DMS 273 (cell line): Measurements from ENCODE around the gene PCDHAC2.
A peak's percentile ranks its signal among the peaks of the same experiment; 100 is the strongest.

Experiments used
- DNase-seq: peaks from one replicate; lab custom pipeline; 2025; ENCODE audit not compliant: unreplicated experiment; lab: John Stamatoyannopoulos, UW

PCDHAC2 gene, protein sequence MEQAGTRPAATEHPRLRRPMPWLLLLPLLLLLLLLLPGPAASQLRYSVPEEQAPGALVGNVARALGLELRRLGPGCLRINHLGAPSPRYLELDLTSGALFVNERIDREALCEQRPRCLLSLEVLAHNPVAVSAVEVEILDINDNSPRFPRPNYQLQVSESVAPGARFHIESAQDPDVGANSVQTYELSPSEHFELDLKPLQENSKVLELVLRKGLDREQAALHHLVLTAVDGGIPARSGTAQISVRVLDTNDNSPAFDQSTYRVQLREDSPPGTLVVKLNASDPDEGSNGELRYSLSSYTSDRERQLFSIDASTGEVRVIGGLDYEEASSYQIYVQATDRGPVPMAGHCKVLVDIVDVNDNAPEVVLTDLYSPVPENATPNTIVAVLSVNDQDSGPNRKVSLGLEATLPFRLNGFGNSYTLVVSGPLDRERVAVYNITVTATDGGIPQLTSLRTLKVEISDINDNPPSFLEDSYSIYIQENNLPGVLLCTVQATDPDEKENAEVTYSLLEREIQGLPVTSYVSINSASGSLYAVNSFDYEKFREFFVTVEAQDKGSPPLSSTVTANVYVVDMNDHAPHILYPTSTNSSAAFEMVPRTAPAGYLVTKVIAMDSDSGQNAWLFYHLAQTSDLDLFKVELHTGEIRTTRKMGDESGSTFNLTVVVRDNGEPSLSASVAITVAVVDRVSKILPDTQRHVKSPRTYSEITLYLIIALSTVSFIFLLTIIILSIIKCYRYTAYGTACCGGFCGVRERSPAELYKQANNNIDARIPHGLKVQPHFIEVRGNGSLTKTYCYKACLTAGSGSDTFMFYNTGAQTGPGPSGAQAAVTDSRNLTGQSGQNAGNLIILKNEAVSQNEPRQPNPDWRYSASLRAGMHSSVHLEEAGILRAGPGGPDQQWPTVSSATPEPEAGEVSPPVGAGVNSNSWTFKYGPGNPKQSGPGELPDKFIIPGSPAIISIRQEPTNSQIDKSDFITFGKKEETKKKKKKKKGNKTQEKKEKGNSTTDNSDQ

DNA sequence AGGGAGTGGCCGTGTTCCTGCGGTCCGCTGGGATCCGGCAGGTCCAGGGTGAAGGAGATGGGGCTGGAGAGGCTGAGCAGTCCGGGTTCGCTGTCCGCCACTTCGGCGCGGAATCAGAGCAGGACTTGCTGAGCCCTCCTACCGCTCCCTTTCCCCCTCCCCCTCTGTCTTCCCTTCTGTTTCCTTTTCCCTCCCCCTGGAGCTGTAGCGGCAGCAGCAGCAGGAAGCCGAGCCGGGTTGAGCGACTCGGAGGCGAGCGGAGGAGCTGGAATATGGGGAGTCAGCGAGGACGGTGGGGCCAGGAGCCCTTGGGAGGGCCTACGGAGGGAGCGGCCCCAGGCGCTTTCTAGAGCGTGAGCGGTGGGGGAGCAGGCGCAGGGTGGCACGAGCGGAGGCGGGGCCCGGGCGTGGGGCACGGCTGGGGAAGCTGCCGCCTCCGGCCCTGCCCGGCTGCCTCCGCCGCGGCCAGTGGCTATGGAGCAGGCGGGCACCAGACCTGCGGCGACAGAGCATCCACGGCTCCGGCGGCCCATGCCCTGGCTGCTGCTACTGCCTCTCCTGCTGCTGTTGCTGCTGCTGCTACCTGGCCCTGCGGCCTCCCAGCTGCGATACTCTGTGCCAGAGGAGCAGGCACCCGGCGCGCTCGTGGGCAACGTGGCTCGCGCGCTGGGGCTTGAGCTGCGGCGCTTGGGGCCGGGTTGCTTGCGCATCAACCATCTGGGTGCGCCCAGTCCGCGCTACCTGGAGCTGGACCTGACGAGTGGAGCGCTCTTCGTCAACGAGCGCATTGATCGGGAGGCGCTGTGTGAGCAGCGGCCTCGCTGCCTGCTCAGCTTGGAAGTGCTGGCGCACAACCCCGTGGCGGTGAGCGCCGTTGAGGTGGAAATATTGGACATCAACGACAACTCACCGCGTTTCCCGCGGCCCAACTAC is at the start of gene PCDHAC2:
PCDHAC2 (plus strand) TSS at position 184 of the 933 bp plus-strand sequence; CDS start at position 475, 291 bp downstream.
- peak; percentile 87 for DNase-seq

DNA sequence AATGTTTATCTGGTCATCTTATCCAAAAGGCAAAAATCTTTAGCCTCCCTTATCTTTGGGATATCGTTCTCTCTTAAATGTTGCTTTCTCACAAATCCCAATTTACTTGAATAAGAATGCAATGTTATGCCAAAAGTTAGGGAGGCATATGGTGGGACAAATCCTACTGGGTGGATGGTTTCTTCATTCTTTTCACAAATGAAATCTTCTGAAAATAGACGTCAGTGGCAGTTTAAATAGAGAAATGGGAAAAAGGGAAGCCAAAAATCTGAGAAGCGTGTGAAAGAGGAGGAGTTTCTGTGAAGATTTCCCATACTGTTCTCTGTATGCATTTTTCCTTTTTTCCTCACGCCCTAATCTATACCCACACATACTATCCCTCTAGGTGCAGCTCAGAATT is 42.7 kb upstream of the PCDHAC2 start:
- DNase-seq, result no peak

DNA sequence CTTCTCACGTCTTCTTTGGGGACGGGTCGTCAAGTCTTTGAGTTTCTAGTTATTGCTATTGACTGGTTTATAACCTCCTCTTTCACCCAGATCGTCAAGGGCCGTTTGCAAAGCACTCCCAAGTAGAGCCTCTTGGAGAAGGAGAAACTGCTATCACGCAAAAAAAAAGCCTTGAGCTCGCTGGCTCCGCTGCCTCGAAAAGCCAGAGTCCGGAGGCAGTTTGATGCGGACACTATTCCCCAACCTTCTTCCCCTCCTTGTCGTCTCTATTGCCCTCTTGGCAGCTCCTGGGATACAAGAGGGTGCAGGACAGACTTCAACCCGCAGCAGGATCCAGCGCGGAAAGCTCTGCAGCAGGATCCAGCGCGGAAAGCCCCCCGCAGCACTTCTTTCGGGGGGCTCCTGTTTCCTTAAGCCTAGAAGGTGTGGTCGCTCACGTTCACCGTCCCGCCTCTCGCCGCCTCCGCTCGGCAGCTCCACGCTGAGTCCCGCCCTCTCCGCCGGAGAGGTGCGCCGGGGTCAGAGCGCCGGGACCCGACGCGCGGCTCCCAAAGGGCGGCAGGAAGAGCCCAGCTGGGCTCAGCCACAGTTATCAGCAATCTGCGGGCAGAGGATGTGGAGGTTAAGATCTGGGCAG is 40.4 kb upstream of the PCDHAC2 start, which contains the start of gene PCDHAC1:
PCDHAC1 (plus strand) TSS at position 494 of the 637 bp plus-strand sequence. CDS start 594 bp downstream, outside the sequence.
- DNase-seq, result peak; percentile 89

DNA sequence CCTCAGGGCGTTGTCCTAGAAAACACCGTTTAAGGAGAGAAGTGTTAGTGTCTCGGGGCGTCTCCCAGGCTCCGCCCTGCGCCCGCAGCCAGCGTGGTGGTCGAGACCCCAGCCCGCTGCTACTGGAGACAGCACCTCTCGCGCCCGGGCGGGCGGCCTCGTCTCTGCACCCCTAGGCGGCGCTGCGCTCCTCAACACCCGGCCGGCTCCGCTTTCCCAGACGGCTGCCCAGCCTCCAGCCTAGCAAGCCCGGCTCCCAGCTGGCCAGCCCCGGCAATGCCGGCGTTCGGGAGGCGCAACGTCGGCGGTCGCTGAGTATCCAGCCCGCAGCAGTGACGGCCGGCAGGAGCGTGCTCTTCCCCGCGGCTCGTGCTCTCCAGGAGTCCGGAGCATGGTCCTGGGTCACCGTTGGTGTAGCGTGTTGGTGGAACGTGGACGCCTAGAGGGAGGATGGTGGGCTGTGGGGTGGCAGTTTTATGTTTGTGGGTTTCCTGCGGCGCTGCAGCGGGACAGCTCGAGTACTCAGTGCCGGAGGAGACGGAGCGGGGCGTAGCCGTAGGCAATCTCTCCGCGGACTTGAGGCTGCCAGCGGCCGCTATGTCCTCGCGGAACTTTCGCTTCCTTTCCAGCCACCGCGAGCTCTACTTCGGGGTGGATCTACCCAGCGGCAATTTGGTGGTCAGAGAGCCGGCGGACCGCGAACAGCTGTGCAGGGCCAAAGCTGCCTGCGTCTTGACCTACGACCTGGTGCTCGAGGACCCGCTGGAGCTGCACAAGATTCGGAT is 39.6 kb upstream of the PCDHAC2 start:
- DNase-seq, result peak; percentile 97

DNA sequence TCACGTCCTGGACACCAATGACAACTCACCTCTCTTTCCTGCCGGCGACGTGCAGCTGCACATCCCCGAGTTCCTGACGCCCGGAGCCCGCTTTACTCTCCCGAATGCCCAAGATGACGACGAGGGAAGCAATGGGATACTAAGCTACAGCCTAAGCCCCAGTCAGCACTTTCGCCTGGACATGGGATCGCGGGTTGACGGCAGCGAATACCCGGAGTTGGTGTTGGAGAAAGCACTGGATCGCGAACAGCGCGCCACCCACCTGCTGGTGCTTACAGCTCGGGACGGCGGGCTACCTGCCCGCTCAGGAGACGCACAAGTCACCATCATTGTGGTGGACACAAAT is 39.1 kb upstream of the PCDHAC2 start:
- peak; percentile 54 for DNase-seq

DNA sequence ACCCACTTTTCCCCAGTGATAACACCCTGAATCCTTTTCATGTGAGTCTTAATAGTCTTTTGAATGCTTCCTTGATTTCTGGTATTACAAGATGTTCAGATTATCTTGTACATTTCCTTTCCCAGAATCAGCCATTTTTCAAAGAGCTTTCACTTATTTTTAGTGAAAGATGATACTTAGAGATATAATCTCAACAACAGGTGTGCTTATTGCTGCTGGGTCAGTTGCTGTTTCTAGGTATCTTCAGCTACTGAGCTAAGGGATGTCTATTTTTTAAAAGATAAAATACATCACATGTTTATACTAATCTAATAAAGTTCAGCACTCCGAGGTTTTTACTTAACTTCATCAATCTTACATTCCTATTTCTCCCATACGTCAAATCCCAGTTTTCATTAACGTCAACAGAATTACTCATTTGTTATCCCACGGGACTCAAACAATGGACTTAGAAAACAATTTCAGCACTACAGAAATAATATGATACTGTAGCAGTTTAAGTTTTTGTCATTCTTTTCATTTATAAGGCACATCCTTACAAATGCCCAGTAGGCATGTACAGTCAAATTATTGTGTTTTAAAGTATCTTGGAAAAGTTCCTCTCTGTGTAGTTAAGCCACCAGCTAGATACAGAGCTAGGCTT is 31.2 kb upstream of the PCDHAC2 start:
- DNase-seq, result no peak

DNA sequence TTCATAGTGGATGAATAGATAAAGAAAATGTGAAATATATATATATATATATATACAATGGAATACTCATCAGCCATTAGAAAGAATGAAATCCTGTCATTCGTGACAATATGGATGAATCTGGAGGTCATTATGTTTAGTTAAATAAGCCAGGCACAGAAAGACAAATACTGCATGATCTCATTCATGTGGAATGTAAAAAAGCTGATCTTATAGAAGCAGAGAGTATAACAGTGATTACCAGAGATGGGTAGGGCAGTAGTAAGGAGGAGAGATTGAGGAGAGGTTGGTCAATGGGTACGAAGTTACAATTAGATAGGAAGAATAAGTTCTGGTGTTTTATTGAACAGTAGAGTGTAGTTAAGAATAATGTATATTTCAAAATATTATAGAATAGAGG is 19.7 kb upstream of the PCDHAC2 start:
- DNase-seq, result no peak

DNA sequence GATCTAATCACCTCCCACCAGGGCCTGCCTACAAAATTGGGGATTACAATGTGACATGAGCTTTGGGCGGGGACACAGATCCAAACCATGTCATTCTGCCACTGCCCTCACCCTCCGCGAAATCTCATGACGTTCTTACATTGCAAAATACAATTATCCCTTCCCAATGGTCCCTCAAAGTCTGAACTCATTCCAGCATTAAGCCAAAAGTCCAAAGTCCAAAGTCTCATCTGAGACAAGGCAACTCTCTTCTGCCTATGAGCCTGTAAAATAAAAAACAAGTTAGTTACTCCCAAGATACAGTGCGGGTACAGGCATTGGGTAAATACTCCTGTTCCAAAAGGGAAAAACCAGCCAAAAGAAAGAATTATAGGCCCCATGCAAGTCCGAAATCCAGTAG is 14.6 kb upstream of the PCDHAC2 start:
- no peak for DNase-seq

DNA sequence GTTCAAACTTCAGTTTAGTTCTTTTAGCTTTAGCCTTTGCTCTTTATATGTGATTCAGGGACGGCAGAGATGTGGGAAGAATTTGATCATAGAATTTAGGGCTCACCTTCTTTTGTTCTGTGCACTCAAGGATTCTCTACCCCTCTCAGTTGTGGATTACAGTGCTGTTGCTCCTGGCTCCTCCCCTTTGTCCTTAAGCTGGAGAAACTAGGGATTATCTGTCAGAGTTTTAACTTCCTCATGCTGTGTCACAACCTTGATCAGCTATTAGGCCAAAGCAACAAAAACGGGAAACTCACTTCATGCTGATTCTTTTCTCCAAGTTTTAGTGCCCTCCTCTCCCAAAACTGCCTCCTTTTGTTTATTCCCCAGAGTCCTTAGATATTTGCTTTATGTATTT is 13.0 kb upstream of the PCDHAC2 start:
- no peak for DNase-seq

DNA sequence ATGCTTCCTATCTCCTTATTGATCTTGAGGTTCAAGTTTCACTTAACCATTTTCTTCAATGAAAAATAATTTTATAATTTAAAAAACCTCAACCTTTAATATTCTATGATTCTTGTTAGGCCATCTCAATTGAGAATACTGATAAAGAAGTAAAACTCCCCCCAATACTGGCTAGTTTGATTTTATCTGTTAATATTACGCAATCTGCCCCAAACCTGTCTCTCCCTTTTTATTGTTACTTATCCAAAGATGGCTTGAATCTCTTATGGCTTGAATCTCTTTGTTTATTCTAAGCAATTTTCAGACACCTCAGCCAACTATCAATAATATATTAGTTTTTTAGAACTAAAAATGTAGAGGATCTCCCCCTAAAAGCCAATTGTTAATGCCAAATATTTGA is 4.1 kb upstream of the PCDHAC2 start:
- DNase-seq, result no peak

DNA sequence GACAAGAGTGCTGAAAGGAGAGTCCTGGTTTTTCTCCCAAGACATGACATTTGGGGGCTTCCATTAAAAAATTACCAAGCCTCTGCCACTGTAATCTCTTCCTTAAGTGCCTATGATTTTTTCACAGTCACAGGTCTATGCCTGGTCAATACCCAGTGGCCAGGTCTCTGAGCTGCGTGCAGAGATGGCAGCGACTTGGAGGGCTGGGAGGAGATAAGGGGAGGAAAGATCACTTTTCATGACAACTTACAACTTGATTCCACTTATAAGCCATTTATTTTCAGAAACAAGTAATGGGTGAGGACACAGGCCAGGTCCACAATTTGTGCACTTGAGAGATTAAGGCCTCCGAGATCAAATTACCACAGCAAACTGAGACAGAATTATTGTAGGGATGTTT is 1.9 kb upstream of the PCDHAC2 start:
- DNase-seq, result no peak

DNA sequence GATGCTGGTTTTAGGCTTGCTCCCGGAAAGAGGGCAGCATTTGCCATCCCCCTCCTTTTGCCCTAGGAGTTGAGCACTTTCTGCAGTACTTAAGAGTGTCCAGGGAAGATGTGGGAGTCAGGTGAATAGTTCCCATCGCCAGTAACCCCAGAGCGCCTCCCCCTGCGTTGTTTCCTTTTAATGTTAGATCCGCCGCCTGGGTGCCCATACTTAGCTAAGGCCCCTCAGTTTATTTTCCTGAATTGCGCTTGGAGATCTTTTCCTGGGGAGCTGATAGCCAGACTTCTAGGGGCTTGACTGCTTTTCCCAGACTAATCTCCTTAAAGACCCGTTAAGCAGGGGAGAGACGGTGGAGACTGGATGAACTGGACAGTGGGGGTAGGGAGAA is 377 bp upstream of the PCDHAC2 start:
- DNase-seq, result peak; percentile 51

DNA sequence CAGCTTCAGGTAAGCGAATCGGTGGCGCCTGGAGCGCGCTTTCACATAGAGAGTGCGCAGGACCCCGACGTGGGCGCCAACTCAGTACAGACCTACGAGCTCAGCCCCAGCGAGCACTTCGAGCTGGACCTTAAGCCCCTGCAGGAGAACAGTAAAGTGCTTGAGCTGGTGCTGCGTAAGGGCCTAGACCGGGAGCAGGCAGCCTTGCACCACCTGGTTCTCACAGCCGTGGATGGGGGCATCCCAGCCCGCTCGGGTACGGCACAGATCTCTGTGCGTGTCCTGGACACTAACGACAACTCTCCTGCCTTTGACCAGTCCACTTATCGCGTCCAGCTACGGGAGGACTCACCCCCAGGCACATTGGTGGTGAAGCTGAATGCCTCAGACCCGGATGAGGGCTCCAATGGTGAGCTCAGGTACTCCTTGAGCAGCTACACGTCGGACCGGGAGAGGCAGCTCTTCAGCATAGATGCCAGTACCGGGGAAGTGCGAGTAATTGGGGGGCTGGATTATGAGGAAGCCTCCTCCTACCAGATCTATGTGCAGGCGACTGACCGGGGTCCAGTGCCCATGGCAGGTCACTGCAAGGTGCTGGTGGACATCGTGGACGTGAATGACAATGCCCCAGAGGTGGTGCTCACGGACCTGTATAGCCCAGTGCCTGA is 1.1 kb downstream of the PCDHAC2 start:
- DNase-seq, result no peak

DNA sequence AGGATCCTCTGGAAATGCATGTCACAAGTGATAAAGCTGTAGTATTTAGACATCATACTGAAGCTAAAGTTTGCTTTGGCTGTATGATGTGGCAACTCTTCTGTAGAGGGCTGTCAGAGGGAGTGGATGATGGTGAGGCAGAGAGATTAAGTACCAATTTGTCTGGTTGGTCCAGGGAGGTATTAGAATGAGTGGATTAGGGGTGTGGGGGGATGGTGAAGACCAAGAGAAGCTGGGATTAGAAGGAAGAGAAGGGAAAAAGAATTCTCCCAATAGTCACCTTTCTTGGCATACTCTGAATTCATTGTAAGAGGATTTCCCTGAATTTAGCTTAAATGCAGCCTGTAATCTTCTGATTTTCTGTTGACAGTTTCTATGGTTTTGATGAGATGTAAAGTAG is 3.6 kb downstream of the PCDHAC2 start:
- no peak for DNase-seq

DNA sequence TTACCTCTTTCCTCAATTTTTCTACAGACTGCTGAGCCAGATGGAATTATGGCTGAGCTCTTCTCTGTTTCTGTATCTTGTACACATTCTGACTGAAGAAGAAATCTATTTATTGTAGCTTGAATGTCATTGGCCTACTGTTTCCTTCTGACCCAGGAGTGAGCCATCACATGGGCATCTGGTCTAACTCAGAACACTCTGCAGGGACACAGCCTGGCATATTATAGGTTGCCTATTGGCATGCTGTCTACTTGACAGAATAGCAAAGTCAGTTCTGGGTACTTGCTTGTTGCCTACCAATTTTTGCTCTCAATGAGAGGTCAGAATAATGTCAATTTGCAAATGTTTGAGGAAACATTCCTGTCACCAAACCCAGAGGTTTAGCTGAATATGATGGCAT is 7.3 kb downstream of the PCDHAC2 start:
- DNase-seq, result no peak

DNA sequence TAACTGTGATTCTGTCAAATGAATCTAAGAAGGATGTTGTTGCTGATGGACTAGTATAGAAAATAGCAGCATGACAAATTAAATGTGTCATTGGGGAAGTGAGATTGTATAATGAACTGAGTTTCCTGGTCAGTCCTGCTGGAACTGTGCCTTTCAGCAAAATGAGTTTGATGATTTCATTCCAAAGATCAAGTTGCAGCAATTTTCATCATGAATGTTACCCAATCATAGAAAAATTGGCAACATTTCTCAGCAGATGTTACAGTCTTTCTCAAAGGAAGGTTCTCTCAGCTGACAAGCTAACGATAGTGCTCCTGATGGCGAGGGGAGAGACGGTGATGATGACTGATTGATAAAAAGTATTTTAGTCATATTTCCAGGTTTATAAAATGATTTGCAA is 10.7 kb downstream of the PCDHAC2 start:
- DNase-seq, result peak; percentile 73

DNA sequence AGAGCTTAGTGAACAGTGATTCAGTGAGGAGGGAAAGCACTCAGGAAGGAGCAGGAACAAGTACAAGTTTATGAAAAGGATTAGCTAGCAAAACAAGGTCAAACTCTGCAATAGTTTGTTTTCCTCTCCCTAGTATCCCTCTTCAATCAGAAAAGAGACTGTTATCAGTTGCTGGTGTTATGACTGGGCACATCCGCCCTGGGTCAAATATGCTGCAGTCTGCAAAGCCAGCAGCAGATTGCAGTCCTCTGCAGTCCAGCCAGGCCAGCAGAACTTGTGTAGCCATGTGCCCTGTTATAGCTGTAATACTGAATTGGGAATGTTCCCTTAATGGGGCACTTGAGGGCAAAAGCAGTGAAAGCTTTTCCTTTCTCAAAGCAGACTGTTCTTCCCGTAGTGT is 12.0 kb downstream of the PCDHAC2 start:
- DNase-seq, result no peak

DNA sequence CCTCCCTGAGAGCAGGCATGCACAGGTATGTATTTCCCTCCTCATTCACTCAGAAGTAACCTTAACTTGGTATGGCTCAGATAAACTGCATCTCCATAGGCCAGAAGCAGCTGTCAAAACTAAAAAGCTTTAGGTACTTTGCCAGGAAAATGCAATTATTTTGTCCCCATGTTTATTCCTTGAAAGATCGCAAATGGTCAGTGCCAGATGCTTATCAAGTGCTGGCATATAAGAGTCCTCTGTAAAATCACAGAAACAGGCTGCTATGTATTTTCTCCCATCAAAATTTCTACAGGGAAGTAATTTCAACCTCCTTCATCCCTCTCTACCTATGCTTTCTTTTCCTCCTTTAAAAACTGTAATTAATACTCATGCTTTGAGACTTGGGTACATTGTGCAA is 12.7 kb downstream of the PCDHAC2 start:
- peak; percentile 12 for DNase-seq
